PC-3 (cell line): Measurements from ENCODE around the gene KCNIP2.

Source experiments
- EZH2phosphoT487 ChIP-seq: fragments of 300-600 bp; sonication (generic); IDR thresholded peaks from 2 replicates; pipeline ENCODE4 v1.6.1; 2018; ENCODE audit warnings: mild to moderate bottlenecking, antibody characterized with exemption, low read length, borderline replicate concordance
- TF ChIP-seq, protein P1 (sequence below): fragments of 300-600 bp; sonication (generic); conservative IDR thresholded peaks from 2 replicates; pipeline ENCODE4 v1.5.1; 2017; ENCODE audit warnings: antibody characterized with exemption, low read depth, mild to moderate bottlenecking, low read length

DNA sequence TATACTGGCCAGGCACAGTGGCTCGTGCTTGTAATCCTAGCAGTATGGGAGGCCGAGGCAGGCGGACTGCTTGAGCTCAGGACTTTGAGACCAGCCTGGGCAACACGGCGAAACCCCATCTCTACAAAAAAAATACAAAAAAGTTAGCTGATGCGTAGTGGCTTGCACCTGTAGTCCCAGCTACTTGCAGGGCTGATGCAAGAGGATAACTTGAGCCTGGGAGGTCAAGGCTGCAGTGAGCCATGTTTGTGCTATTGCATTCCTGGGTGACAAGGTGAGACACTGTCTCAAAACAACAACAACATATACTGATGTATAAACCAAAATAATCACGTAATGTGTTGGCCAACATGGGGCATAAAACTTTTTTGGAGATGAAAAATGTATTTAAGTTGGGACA, 53.9 kb downstream of the KCNIP2 start:
- no peak for TF ChIP-seq EZH2phosphoT487
- TF ChIP-seq, protein P1, sequence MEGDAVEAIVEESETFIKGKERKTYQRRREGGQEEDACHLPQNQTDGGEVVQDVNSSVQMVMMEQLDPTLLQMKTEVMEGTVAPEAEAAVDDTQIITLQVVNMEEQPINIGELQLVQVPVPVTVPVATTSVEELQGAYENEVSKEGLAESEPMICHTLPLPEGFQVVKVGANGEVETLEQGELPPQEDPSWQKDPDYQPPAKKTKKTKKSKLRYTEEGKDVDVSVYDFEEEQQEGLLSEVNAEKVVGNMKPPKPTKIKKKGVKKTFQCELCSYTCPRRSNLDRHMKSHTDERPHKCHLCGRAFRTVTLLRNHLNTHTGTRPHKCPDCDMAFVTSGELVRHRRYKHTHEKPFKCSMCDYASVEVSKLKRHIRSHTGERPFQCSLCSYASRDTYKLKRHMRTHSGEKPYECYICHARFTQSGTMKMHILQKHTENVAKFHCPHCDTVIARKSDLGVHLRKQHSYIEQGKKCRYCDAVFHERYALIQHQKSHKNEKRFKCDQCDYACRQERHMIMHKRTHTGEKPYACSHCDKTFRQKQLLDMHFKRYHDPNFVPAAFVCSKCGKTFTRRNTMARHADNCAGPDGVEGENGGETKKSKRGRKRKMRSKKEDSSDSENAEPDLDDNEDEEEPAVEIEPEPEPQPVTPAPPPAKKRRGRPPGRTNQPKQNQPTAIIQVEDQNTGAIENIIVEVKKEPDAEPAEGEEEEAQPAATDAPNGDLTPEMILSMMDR: no peak
